ENCODE results near the gene KISS1R.
A peak's percentile ranks its signal among the peaks of the same experiment; 100 is the strongest.
"Not testable (repeated sequence)": the region's sequence is repeated elsewhere in the genome, so short reads cannot be mapped to it uniquely, and the experiment has no call there.

The KISS1R gene

DNA sequence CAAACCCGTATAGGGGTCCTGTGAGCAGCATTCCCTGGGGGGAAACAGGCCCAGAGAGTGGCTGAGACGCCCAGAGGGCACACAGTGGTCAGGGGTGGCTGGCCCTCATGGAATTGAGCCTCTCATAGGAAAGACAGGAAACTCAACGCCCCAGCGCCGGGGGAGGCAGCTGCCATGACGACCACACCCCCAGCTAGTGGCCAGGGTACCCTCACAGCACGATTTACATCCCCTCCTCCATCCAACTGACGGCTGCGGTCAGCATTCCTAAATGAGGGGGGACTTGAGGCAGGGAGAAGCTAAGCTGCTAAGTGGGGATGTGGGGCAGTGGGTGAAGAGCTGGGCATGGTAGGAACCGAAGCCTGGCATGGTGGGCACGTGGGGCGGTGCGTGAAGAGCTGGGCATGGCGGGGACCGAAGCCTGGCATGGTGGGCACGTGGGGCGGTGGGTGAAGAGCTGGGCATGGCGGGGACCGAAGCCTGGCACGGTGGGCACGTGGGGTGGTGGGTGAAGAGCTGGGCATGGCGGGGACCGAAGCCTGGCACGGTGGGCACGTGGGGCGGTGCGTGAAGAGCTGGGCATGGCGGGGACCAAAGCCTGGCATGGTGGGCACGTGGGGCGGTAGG, 34.1 kb upstream of the KISS1R start:
- DNase-seq = no peak

DNA sequence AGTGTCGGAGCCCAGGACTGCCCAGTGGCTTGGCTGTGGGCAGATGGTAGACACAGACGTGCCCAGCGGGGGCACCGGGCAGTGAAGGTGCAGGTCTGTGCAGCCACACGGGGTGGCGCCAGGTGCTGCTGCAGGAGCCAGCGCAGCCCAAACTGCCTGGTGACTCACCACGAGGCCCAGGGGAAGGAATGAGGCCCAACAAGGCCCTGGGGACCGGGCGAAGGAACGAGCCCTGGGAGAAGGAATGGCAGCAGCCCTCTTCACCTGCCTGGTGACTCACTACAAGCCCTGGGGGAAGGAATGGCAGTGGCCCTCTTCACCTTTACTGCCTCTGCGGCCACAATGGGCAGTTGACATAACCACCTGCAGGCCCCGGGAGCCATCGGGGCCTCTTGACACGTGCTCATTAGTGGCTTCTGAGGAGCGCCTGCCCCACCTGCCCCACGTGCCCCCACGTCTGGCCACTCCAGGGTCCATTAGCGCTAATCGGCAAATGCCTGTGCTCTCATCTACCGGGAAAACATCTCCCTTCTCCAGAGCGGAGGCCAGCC, 33.4 kb upstream of the KISS1R start:
- no peak for DNase-seq

DNA sequence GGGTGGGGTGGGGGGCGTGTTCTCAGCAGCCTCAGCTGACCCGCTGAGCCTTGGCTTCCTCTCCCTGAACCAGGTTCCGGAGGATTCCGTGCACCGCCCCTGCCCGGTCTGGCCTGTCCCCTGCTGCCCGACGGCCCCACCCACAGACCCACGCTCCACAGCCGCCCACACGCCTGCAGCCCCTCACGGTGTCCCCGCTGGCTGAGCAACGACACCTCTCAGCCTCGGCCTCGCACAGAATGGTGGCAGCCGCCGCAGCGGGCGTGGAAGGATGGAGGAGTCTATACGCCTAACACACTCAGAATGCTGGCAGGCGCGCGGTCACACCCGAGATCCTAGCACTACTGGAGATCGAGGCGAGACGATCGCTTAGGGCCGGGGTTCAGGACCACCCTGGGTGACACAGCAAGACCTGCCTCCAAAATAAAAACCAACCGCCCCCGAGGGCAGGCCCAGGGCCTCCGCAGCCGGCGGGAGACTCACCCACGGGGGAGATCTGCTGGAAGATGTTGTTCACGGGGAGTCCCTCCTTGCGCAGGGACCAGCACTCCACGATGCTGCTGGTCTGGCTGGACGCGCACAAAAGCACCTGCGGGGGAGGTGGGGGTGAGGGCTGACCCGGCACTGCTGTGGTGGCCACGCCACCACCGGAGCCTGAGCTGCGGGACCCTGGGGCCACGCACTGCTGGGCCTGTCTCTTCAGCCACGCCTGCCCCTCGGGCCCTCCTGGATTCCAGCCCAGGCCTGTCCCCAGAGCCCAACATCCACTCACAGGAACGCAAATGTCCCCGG, 32.5 kb upstream of the KISS1R start:
- DNase-seq = no peak

DNA sequence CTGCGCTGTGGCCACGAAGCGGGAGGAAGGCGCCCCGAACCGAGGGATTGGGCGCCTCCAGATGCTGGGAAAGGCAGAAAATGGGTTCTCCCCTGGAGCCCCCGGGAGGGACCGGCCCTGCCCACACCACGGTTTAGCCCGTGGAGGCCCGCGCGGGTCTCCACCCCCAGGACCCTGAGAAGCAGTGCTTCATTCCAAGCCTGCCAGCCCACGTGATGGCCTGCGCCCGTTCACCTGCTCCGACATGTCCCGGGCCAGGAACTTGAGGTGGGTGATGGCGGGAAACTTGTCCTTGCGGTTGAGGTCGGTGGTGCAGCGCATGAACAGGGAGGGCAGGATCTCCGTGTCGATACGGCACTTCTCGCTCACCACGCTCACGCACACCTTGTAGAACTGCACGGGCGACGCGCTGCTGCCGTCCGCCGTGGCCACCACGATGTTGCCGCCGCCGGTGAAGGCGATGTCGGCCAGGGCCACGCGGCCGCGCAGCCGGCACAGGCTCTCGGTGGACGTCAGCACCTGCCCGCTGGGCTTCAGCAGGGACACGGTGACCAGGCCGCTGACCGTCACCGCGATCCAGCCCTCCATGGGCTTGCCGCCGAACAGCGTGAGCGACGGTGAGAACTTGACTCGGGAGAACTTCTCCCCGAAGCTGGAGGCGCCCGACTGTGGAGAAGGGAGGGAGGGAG, 31.5 kb upstream of the KISS1R start:
- DNase-seq = no peak

DNA sequence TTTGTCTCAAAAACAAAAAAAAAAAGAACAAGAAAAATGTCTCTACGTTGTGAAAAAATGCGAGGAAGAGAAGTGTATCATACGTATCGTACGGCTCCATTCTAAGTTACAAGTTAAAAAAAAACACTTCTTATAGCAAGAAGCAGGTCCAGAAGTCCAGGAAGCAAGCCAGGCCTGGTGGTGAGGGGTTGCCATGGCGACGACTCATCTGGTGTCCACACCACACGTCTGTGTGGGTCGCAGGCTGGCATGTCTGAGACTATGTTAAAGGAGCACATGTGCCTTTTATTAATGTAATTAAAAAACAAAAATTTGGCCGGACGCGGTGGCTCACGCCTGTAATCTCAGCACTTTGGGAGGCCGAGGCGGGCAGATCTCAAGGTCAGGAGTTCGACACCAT, 30.1 kb upstream of the KISS1R start:
- no peak for DNase-seq

DNA sequence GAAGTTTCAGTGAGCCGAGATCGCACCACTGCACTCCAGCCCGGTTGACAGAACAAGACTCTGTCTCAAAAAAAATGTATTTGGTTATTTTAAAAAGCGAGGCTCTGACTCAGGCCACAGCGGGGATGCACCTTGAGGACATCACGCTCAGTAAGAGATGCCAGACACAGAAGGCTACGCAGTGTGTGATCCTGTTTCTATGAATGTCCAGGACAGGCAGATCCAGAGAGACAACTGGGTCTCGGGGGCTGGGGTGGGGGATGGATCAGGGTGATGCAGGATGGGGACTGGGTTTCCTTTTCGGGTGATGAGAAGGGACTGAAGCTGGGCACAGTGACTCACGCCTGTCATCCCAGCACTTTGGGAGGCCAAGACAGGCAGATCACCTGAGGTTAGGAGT, 29.5 kb upstream of the KISS1R start:
- DNase-seq = no peak

DNA sequence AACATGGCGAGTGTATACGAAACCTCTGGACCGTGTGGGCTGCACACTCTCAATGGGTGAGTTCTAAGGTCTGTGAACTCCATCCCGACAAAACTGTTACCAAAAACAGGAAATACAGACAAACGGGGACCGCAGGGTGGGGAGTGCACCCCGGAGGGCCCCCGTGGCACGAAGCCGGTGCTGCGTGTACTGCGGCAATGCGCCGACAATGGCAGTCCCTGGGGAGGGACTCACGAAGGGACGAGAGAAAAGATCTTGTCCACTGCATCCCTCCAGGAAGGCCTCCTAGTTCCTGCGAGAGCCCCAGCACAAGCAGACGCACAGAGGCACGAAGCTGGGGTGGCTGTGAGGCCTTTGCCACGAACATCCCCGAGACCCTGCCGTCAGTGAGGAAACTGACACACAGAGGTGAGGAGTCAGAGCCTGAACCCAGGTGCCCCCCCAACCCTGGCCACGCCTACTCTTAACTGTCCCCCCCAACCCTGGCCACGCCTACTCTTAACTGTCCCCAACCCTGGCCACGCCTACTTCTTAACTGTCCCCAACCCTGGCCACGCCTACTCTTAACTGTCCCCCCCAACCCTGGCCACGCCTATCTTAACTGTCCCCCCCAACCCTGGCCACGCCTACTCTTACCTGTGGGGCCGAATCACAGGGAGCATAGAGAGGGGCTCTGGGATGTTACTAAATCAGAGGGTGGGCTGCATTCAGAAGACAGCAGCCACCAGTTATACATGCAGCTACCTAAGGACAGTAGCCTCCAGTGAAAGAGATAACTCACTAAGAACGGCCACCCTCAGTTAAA, 28.4 kb upstream of the KISS1R start:
- no peak for DNase-seq

DNA sequence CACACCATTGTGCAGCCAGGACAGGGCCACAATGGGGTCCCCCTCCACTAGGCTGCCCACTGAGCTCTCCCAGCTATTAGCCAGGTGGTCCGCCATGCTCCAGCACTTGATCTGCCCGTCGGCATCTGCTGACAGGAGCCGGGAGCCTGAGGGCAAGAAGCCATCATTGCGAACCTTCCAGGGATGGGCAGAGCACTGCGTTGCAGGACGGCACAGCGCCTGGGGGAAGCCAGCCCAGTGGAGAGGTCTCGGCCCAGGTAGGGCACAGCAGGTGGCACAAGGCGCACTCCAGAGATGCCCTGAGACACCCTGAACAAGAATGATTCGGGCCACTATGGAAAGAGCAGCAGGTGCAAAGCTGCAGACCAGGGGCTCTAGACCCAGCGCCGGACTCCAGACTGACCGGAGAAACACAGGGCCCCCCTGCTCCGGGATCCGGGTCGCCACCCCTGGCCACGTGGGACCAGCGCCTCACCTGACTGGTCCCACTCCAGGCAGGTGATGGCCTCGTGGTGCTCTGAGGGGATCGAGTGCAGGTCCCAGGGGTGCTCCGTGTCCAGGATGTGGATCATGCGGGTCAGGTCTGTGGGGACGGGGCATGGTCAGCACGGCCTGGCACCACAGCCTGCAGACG, 27.4 kb upstream of the KISS1R start:
- no peak for DNase-seq

DNA sequence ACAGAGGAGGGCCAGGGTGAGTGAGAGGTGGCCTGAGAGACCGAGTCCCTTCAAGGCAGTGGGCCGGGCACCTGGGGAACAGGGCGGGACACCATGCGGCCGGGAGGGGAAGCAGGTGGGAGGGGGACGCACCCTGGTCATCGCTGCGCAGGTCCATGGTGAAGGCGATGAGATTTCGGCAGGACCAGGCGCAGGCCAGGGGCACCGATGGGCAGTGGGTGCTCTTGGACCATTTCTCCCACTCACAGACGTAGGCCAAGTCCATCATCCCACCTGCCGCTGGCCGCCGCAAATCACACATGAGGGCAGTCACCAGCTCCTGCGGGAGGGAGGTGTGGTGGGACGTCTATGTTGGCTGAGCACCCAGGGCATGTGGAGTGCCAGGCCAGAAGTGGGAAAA, 26.3 kb upstream of the KISS1R start:
- DNase-seq = no peak

DNA sequence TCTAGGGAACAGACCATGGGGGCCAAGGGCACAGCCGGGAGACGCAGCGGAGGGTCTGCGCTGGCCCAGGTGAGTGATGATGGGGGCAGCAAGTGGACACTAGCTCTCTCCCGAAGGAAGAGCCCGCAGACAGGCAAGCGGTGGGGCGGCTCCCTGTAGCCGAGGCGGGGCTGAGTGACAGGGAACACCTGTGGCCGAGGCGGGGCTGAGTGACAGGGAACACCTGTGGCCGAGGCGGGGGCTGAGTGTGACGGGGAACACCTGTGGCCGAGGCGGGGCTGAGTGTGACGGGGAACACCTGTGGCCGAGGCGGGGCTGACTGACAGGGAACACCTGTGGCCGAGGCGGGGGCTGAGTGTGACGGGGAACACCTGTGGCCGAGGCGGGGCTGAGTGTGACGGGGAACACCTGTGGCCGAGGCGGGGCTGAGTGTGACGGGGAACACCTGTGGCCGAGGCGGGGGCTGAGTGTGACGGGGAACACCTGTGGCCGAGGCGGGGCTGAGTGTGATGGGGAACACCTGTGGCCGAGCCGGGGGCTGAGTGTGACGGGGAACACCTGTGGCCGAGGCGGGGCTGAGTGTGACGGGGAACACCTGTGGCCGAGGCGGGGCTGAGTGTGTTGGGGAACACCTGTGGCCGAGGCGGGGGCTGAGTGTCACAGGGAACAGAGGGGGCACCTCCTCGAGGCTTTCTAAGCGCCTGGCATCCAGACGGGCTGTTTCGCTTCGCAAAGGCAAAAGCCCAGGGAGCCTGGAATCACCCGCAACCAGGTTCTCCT, 25.5 kb upstream of the KISS1R start:
- DNase-seq = not testable (repeated sequence)

DNA sequence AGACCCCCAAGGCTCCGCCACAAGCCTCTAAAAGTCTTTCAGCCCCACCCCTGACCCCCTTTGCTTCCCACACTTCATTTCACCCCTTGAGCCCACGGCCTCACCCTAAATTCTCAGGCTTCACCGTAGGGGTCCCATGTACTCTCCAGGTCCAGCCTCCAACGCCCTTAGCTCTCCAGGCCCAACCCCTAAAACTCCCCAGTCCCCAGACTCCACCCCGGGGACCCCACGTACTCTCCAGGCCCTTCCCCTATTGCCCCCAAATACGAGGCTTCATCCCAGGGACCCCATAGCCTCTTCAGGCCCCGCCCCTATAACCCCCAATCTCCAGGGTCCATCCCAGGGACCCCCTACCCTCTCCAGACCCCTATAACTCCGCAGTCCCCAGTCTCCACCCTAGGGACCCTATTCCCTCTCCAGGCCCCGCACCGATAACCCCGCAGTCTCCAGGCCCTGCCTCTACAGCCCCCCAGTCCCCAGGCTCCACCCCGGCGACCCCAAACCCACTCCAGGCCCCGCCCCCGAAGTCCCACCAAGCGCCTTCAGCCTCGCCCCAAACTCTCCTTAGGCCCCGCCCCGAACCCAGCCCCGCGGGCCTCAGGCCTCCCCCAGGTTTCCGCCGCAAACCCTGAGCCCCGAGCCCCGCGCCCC, 24.8 kb upstream of the KISS1R start:
- DNase-seq = no peak

DNA sequence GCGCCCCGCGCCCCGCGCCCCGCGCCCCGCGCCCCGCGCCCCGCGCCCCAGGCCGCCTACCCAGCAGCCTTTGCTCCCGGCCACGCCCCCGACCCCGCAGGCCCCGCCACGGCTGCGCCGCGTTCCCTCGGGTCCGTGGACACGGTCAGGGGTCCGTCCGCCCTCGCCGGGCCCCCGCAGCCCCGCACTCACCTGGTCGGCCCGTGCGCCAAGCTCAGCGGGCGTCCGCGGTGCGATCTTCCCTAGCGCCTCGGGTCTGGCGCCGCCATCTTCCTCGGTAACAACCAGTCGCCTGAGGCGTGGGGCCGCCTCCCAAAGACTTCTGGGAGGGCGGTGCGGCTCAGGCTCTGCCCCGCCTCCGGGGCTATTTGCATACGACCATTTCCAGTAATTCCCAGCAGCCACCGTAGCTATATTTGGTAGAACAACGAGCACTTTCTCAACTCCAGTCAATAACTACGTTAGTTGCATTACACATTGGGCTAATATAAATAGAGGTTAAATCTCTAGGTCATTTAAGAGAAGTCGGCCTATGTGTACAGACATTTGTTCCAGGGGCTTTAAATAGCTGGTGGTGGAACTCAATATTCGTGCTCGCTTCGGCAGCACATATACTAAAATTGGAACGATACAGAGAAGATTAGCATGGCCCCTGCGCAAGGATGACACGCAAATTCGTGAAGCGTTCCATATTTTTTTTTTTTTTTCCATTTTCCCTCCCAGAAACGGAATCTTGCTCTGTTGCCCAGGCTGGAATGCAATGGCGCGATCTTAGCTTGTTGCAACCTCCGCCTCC, 24.0 kb upstream of the KISS1R start, which contains the start of the genes MED16 and RNU6-9:
MED16 (minus strand) TSS at position 294 of the 796 bp plus-strand sequence. CDS start 2,056 bp downstream, outside the sequence.
RNU6-9 (plus strand) TSS at position 591 of the 796 bp plus-strand sequence.
- peak; percentile 78 for DNase-seq

DNA sequence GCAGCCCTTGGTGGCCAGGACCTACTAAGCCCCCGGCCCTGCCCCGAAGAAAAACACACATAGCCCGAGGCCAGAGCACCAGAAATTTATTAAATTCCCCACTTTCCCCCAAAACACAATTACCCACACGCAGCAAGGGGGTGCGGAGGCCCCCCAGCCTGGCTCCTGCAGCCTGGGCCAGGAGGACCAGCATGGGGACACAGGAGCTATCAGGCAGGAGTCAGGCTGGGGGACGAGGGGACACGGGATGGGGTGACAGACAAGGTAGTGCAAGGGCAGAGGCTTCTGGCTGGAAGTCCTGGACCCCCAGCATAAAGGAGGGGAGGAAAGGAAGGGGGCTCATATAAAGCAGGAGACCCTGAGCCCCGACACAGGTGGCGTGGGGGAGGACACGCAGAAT, 20.7 kb upstream of the KISS1R start:
- no peak for DNase-seq

DNA sequence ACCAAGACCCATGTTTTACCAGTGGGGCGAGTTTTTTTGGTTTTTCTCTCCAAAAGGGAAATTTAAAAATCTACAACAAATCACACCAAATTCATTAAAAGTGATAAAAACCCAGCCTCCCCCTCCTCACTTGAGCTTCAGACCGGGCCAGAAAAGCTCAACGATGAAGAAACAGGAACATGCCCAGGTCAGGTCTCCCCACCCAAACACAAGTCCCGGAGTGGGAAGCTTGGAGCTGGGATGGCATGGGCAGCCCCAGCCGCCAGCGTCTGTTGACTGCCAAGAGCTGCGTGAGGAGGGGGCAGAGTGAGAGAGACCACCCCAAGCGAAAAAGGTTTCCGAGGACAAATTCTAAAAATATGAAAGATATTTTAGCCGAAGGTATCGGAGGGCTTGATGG, 20.1 kb upstream of the KISS1R start:
- no peak for DNase-seq

DNA sequence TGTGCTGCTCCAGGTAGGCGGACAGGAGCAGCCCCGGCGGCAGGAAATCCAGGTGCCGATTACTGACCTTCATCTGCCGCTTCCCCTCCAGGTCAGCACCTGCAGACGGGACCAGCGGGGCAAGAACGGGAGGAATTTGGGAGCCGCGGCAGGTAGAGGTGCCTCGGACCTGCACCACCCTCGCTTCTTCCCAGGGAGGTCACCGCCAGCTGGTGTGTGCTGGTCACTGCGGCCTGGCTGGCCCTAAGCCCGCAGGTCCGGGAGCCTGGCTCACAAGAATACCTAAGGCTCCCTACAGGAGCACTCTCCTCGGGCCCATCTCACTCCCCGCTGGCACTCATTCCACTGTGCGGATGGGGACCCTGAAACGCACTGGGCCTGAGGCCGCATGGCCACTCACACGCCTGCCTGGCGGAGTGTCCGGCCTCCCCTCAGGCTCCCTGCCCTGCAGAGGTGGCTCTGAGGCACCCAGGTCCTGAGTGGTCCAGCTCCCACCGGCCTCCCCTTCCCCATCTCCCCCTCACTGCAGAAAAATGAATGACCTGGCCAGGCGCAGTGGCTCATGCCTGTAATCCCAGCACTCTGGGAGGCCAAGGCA, 19.6 kb upstream of the KISS1R start:
- DNase-seq = no peak

DNA sequence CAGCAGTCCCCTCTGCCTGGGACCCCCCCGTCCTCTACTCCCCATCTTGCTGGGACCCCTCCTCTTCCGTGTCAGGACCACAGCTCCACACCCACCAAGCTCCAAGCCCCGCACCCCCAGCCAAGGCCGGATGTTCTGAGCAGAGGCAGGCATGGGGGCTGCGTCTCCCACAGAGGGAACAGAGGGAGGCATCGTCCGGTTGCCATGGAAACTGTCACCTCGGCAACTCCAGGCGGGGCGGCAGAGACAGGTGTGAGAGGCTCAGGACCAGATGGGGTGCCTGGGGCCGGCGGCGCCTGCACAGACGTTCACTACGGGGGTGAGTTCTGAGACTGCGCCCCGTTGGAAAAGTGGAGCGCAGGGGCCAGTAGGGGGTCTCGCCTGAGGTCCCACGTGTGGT, 18.5 kb upstream of the KISS1R start:
- no peak for DNase-seq

DNA sequence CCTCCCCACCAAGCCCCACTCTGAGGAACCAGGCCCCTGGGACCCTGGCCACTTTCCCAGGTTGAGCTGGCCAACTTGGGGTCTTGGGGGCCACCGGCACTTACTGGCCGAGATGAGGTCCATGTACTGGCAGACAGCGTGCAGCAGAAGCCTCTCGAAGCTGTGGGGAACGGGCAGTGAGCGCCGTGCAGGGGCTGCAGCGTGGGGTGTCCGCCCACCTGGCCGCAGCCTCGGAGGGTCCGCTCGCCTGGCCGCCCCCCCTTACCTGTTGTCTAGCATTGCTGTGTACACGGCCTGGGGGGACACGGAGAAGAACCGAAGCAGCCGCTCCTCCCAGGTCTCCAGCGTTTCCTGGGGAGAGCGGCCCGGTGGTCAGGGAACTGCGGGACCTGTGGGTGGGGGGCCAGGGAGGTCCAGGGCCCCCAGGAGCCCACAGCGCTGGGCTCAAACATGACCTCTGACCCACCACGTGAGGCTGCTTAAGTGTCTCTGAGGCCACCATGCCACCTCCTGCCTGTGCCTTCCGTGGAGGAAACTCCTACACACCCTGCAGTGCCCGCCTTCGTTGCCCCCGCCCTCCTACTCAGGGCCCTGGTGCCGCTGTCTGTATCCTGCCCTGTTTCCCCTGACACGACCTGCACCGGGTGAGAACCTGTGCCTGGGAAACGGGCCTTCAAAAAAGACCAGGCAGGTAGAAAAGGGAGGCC, 17.6 kb upstream of the KISS1R start:
- no peak for DNase-seq

DNA sequence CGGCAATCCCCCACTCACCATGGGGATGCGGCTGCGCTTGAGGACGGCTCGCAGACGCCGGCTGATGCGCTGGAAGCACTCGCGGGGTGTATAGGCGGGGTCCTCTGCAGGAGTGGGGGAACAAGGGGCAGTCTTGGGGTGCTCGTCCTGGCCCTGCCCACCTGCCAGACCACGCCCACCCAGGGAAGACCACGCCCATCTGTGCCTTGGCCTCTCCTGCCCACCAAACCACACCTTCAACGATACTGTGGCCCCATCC, 17.2 kb upstream of the KISS1R start:
- DNase-seq = no peak
